K562 (cell line): ENCODE data around the gene NMRK1. TPM values are rescaled to one million over a fixed set of nuclear protein-coding genes. Genes with fewer than 3 reads are reported as not detected.

Experiments used
- ATAC-seq: fragments of 200-7000 bp; cut with Tn5 transposase; 3 replicates; pipeline ENCODE4 v1.9.1; 2020; ENCODE audit warnings: moderate library complexity
- BruUV-seq: library from RNA; stranded (reverse); fragments of 400-500 nt; replicated peaks from 2 replicates; lab custom pipeline; 2021; lab: Mats Ljungman, UMichigan
- CTCF ChIA-PET: fragments of 300-600 bp; formaldehyde crosslinking; extraction: SDS; loops from one replicate; lab custom pipeline; 2021; ENCODE audit warnings: low intra/inter-chr PET ratio; lab: Yijun Ruan, JAX
- POLR2A ChIA-PET: fragments of 300-600, 350-650 bp; sonication (Branson Sonifier 250); formaldehyde crosslinking; extraction: SDS; loops from one replicate; lab custom pipeline; 2021; ENCODE audit warnings: antibody characterized with exemption, inconsistent platforms; lab: Yijun Ruan, JAX
- DNase-seq, 4 experiments: peaks; one replicate each; pipeline versions ENCODE4 v3.0.0 to v3.0.0-alpha.2; 2011 to 2018; ENCODE audit warnings: low spot score in 3 of 4, mixed read lengths in 3 of 4; ENCODE audit errors: extremely low read depth in 1 of 4
- FAIRE-seq: peaks from 2 replicates; lab custom pipeline; 2011; peaks lifted over from hg19 to GRCh38; lab: Jason Lieb, UNC
- H2AFZ ChIP-seq: 2 replicates; pipeline ENCODE4 v1.6.0; 2011; ENCODE audit warnings: low read depth, low read length, control low read depth, inconsistent platforms
- H3K27ac ChIP-seq: fragments of 200-600 bp; 3 replicates; pipeline ENCODE4 v1.8.0; 2011; ENCODE audit warnings: low read depth, mild to moderate bottlenecking, control low read depth, inconsistent platforms, low read length, moderate library complexity, mixed read lengths; ENCODE audit errors: extremely low read depth
- H3K27me3 ChIP-seq, 2 experiments: fragments of 300-600 bp in 1 of 2; 2 replicates in 1 of 2; 3 replicates in 1 of 2; pipeline versions ENCODE4 v1.6.0 to v1.8.0; 2011; ENCODE audit warnings: inconsistent platforms in 2 of 2, low read length in 2 of 2, mild to moderate bottlenecking in 1 of 2, mixed read lengths in 1 of 2, moderate library complexity in 1 of 2; ENCODE audit not compliant: control insufficient read depth in 2 of 2, insufficient read depth in 2 of 2
- H3K36me3 ChIP-seq: fragments of 300-600 bp; 3 replicates; pipeline ENCODE4 v1.8.0; 2011; ENCODE audit warnings: mild to moderate bottlenecking, low read length, inconsistent platforms; ENCODE audit not compliant: control insufficient read depth, insufficient read depth
- H3K4me1 ChIP-seq, 2 experiments: fragments of 200-600 bp in 1 of 2; replicated peaks in 1 of 2; 2 replicates in 1 of 2; 3 replicates in 1 of 2; pipeline versions ENCODE4 v1.5.1 to v1.8.0; 2011; ENCODE audit warnings: inconsistent platforms in 2 of 2, low read length in 2 of 2, mild to moderate bottlenecking in 1 of 2, mixed read lengths in 1 of 2, moderate library complexity in 1 of 2; ENCODE audit not compliant: control insufficient read depth in 2 of 2, insufficient read depth in 2 of 2
- H3K4me2 ChIP-seq: 2 replicates; pipeline ENCODE4 v1.6.1; 2011; ENCODE audit warnings: low read length, control low read depth, inconsistent platforms, mixed read lengths; ENCODE audit not compliant: insufficient read depth
- H3K4me3 ChIP-seq: fragments of 200-600 bp; sonication (generic), shearing (Covaris generic); 2 replicates; pipeline ENCODE4 v1.5.1; 2016; ENCODE audit warnings: control low read depth, inconsistent platforms
- H3K79me2 ChIP-seq: fragments of 200-600 bp; 3 replicates; pipeline ENCODE4 v1.8.0; 2011; ENCODE audit warnings: low read length, inconsistent platforms; ENCODE audit not compliant: control insufficient read depth, insufficient read depth
- H3K9ac ChIP-seq, 2 experiments: 2 replicates each; pipeline versions ENCODE4 v1.6.0 to v1.6.1; 2011; ENCODE audit warnings: low read depth in 2 of 2, low read length in 2 of 2, control low read depth in 1 of 2, inconsistent platforms in 1 of 2, mild to moderate bottlenecking in 1 of 2, mixed read lengths in 1 of 2; ENCODE audit not compliant: insufficient read depth in 1 of 2
- H3K9me1 ChIP-seq: one replicate; pipeline ENCODE4 v1.6.0; 2011; ENCODE audit warnings: inconsistent platforms, mild to moderate bottlenecking, low read length, moderate library complexity; ENCODE audit not compliant: control insufficient read depth, insufficient read depth
- H3K9me3 ChIP-seq: replicated peaks from 2 replicates; pipeline ENCODE4 v1.5.1; 2011; ENCODE audit warnings: low read depth, low read length, inconsistent platforms; ENCODE audit not compliant: control insufficient read depth, insufficient read depth
- H4K20me1 ChIP-seq: replicated peaks from 2 replicates; pipeline ENCODE4 v1.6.1; 2011; ENCODE audit warnings: low read length, inconsistent platforms, mixed read lengths; ENCODE audit not compliant: control insufficient read depth, insufficient read depth
- MEIS2 ChIP-seq: fragments of 450-650 bp; IDR thresholded peaks from 2 replicates; pipeline ENCODE4 v1.6.1; 2014; ENCODE audit warnings: mild to moderate bottlenecking; ENCODE audit not compliant: partially characterized antibody
- REST ChIP-seq, 2 experiments: fragments of 450-650 bp; formaldehyde crosslinking in 1 of 2; IDR thresholded peaks; 2 replicates each; pipeline versions ENCODE4 v1.4.0 to v1.6.1; 2014 to 2020; ENCODE audit warnings: mild to moderate bottlenecking in 2 of 2, borderline replicate concordance in 1 of 2, low read depth in 1 of 2
- ZNF282 ChIP-seq: sonication (generic); formaldehyde crosslinking; IDR thresholded peaks from 2 replicates; pipeline ENCODE4 v1.8.1; 2023; ENCODE audit warnings: missing genetic modification reagents
- in situ Hi-C: fragments of 300-500 bp; cut with MboI; formaldehyde crosslinking; loops from 4 replicates; pipeline ENCODE4 v1.15.0; 2018; ENCODE audit warnings: inconsistent platforms, mixed read lengths
- intact Hi-C: fragments of 100-400 bp; cut with micrococcal nuclease; formaldehyde crosslinking; loops from 2 replicates; pipeline ENCODE4 v1.14.2; 2022
- polyA plus RNA-seq, 8 experiments: library from polyadenylated mRNA; depleted of rRNA in 4 of 8; stranded (reverse) in 5 of 8; unstranded in 3 of 8; fragments of >200 nt; fragmentation: Nextera tagmentation in 2 of 8; fragmentation: Illumina TruSeq in 1 of 8; extraction: Ambion mirVana in 2 of 8; extraction: Trizol in 1 of 8; gene quantifications; 2 replicates each; pipeline versions ENCODE4 v1.2.1 to v1.2.3, GENCODE V29; 2011 to 2014; ENCODE audit warnings: inconsistent platforms in 1 of 8, missing spikeins in 1 of 8
- total RNA-seq, 7 experiments: library from RNA; depleted of rRNA in 6 of 7; stranded (reverse); fragments of >200 nt in 6 of 7; fragmentation: Illumina TruSeq in 2 of 7; extraction: Trizol in 2 of 7; gene quantifications; 2 replicates each; pipeline versions ENCODE4 v1.2.1 to v1.2.3, GENCODE V29; 2011 to 2021; ENCODE audit warnings: low replicate concordance in 1 of 7

The NMRK1 gene
- total and polyA plus RNA-seq, 9 of the 15 experiments (the other 6 are each of a cell fraction or from before 2014, with no cell fraction given) = 1.1 to 3.5 (median 1.7) TPM

GRCh38 chr9:75023846-75024245 is 64.1 kb downstream of the NMRK1 start:
- no peak for ATAC-seq
- intact Hi-C loops = no loop called here
- Histone ChIP-seq H3K4me1 (peaks cover 5 to 9% of the 10 kb centered on the region in 2 experiments; a peak in 3 of 5 replicates), H3K27me3 (no peaks in the 10 kb centered on the region), H3K4me2 (no peak overlapping the region; the same call in 1 of the 2 replicates), H3K27ac (no peak overlapping the region)
- POLR2A ChIA-PET = no interaction called here
- TF ChIP-seq REST (IDR thresholded peaks at IDR 0.05; ENCODE audit: borderline replicate concordance) = 0 out of 2 replicates have a peak, but pooled peaks have one; percentile 6
- no peak for TF ChIP-seq REST (CRISPR knock-in tag; IDR thresholded peaks at IDR 0.05; ENCODE audit: low read depth)
- no peak for TF ChIP-seq ZNF282 (CRISPR knock-in tag)
- peak; percentile 5 for TF ChIP-seq MEIS2
- TF ChIP-seq, all 486 proteins: peak for 2
- Histone ChIP-seq H3K79me2 (peaks cover 79% of the 10 kb centered on the region), H3K36me3 (peaks cover 17% of the 10 kb centered on the region; the same call in 2 of the 3 replicates), H3K9me3 (no peaks in the 10 kb centered on the region), H3K4me3 (no peak overlapping the region), H3K9me1 (no peaks in the 10 kb centered on the region), H3K9ac (no peak overlapping the region), H4K20me1 (peaks cover 3% of the 10 kb centered on the region; the same call in 1 of the 2 replicates), H2AFZ (no peak overlapping the region)
- FAIRE-seq (no peak), DNase-seq (no peak)
- CTCF ChIA-PET = no interaction called here
- no TSS peak for BruUV-seq
- in situ Hi-C loops = no loop called here
